ENCODE data around the gene SPOCK3.
"Not testable (repeated sequence)": the region's sequence is repeated elsewhere in the genome, so short reads cannot be mapped to it uniquely, and the experiment has no call there.

Gene SPOCK3

GRCh38 chr4:166798126-166798525 is 436.2 kb downstream of the SPOCK3 start:
- no peak for DNase-seq

DNA sequence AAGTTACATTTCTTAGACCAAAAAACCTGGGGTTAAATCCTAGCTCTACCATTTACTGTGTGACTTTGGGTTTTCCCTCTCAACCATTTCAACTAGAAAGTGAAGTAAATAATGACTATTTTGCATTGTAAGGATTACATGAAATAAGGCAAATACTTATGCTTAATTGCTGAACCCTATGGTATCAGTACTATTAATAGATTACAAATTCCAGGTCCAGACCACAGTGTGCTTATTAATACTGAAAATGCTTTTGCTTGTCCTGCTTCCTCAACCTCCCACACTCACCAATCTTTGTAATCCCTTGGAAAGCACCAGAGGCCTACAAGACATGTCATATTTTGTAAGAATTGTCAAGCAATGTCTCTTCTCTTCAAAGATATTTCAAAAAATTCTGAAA is 456.5 kb downstream of the SPOCK3 start:
- no peak for DNase-seq

- DNase-seq: no peak
Observed at GRCh38 chr4:166763018-166763417, 471.3 kb downstream of the SPOCK3 start.

- DNase-seq: no peak
Observed at GRCh38 chr4:166741742-166742141, 492.6 kb downstream of the SPOCK3 start.

- not testable (repeated sequence) for DNase-seq
Observed at GRCh38 chr4:166739215-166739614, 495.1 kb downstream of the SPOCK3 start.

DNA sequence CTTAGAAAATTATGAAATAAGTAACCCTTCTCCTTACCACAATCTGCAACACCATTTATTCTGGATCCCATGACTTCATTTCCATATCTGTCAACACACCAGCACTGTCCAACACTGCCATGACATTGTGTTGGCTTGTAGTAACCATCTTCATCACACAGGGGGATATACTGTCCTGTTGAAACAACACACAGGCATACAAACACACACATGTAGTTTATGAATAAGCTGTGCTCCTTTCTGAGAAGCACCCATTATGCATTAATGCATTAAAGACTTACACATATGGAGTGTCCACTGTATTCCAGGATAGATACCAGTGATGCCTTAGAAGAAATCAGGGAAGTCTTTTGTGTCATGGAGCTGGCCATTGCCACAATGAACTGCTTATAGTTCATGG is 496.9 kb downstream of the SPOCK3 start:
- DNase-seq: no peak

DNA sequence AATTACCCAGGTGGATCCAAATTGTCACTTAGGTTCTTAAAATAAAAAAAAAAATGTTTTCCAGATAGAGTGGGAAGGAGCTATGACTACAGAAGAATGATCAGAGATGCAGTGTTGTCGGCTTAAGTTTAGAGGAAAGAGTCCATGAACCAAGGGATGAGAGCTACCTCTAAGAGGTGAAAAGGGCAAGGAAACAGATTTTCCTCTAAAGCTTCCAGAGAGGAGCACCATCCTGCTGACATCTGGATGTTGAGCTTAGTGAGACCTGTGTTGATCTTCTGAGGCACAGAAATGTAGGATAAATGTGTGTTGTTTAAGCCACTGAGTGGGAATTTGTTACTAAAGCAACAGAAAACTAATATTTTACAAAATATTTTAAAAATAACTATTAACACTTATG is 498.7 kb downstream of the SPOCK3 start:
- DNase-seq: no peak

- DNase-seq: no peak
Observed at GRCh38 chr4:166734797-166735196, 499.5 kb downstream of the SPOCK3 start.

GRCh38 chr4:166733686-166734085 is 500.6 kb downstream of the SPOCK3 start:
- DNase-seq: no peak

GRCh38 chr4:166726832-166727231 is 507.5 kb downstream of the SPOCK3 start:
- no peak for DNase-seq

DNA sequence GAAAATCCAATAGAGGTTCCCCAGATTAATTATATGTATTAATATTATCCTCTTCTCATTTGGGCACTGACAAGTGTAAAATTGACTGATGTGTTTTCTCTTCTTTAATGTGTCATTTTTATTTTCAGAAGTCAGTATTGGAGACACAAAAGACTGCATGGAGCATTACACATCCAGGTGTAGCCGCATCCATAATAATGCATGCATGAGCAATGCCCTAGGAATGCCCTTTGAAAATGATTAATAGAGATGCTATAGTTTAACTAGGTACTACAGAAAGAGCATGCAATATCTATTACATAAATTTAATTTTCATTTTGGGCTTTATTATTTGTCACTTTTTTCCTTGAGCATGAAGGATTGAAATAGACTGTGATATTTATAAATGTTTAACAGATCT is 509.9 kb downstream of the SPOCK3 start:
- no peak for DNase-seq

DNA sequence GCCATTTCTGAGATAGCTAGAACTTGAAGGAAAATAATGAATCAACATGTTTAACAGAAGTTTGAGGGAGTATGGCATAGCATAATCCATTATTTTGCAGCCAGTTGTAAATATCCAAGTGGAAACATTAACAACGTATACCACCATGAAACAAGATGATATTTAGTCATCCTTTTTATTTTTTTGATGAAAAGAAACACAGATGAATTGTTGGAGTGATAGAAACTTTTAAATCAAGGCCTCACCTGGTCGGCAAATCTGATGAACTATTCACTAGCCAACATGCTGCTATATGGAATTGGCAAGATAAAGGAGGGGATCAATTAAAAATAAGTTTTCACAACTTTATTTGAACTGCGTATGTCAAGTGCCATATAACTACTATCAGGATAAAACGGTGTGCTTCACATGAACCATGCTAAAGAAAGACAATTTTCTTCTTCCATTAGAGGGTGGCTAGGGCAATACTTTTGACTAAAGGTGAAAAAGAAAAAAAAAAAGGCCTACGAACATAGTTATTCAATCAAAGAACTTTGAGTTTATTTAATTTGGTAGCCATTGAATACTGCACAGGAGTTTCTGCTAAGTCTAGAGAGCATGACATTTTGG is 510.7 kb downstream of the SPOCK3 start:
- no peak for DNase-seq

DNA sequence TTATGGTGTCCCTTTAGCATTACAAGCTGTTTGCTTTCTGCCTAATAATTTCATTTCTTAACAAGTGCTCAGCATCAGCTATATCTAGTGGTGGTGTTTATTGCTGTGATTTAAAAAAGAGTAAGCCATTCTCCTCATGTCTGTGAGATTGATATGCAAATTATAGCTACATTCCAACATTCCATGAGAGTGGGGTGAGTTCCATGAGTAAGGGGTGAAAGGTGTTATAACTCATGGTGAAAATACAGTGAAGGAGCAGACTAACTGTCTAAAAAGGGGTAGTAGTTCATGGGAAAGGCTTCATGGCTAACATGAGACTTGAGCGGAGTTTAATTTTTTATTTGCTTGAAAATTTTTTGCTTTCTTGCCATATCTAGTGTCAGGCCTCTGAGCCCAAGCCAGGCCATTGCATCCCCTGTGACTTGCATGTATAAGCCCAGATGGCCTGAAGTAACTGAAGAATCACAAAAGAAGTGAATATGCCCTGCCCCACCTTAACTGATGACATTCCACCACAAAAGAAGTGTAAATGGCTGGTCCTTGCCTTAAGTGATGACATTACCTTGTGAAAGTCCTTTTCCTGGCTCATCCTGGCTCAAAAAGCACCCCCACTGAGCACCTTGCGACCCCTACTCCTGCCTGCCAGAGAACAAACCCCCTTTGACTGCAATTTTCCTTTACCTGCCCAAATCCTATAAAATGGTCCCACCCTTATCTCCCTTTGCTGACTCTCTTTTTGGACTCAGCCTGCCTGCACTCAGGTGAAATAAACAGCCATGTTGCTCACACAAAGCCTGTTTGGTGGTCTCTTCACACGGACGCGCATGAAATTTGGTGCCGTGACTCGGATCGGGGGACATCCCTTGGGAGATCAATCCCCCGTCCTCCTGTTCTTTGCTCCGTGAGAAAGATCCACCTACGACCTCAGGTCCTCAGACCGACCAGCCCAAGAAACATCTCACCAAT is 518.3 kb downstream of the SPOCK3 start:
- not testable (repeated sequence) for DNase-seq

DNA sequence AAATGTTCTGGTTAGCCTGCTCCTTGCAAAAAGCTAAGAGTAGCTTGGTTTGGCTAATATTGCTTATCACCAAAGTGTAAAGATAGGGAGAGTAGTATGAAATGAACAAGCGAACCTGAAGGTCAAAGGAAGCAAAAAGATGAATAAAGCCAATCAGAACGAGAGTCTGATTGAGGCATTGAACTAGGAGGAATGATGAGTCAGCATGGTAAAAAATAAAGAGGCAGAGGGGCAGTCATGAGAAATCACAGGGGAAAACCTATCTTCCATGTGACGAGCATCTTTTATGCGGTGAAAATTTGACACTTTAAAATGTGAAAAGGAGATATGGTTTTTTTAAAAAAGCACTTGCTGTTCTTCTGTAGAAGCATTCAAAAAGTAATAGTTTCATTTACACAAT is 533.7 kb downstream of the SPOCK3 start:
- DNase-seq: no peak

GRCh38 chr4:166688835-166689234 is 545.5 kb downstream of the SPOCK3 start:
- no peak for DNase-seq

DNA sequence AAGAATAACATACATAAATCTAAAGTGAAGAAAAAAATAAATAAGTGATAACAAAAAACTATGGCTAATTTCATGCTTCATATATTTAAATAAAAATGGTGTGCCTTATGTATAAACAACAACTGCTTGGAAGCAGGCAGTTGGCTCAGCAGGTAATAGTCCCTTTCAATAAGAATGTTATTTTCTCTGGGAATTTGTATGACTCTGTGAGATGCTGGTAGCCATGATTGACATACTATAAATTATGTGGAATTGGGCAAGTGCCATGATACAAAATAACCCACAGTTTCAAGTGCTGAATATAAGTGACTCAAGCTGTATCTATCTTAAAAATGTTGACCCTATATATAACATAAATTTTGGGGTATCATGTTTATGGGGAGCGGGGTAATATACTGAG is 546.5 kb downstream of the SPOCK3 start:
- no peak for DNase-seq
